AG04450 (cell line): Measurements from ENCODE around the gene ZKSCAN2. TPM values are rescaled to one million over a fixed set of nuclear protein-coding genes. Genes with fewer than 3 reads are reported as not detected.

Experiments
- CTCF ChIA-PET: fragments of 300-600, 350-600 bp; formaldehyde crosslinking; extraction: SDS; loops from one replicate; lab custom pipeline; 2022; ENCODE audit warnings: antibody characterized with exemption, inconsistent platforms; lab: Charles Lee
- POLR2A ChIA-PET: fragments of 350-600 bp; formaldehyde crosslinking; extraction: SDS; loops from one replicate; lab custom pipeline; 2021; ENCODE audit warnings: antibody characterized with exemption, inconsistent platforms; lab: Yijun Ruan, JAX
- DNase-seq: peaks from one replicate; pipeline ENCODE4 v3.0.0-alpha.2; 2011; ENCODE audit warnings: low read depth, low spot score
- H3K27ac ChIP-seq: one replicate; pipeline ENCODE4 v1.5.1; 2012; ENCODE audit warnings: low read depth, low read length, control low read depth
- H3K27me3 ChIP-seq: one replicate; pipeline ENCODE4 v1.6.0; 2012; ENCODE audit warnings: low read length; ENCODE audit not compliant: control insufficient read depth, insufficient read depth
- H3K4me3 ChIP-seq: 2 replicates; pipeline ENCODE4 v1.5.1; 2011; ENCODE audit warnings: mild to moderate bottlenecking, low read depth, low read length, control low read depth
- H3K9me3 ChIP-seq: 2 replicates; pipeline ENCODE4 v1.5.1; 2012; ENCODE audit warnings: low read length; ENCODE audit not compliant: control insufficient read depth, insufficient read depth
- CTCF ChIP-seq: IDR thresholded peaks from 2 replicates; pipeline ENCODE4 v1.5.1; 2011; ENCODE audit warnings: low read depth, low read length, control low read depth, inconsistent platforms
- polyA plus RNA-seq: library from polyadenylated mRNA; depleted of rRNA; stranded (reverse); fragments of >200 nt; gene quantifications from 2 replicates; pipeline ENCODE4 v1.2.3, GENCODE V29; 2011

Gene ZKSCAN2
- polyA plus RNA-seq, 1 experiment, result 3.0 TPM

- no peak for TF ChIP-seq CTCF
- ChIA-PET POLR2A (interaction anchor here (0.6 kb wide), 1 partner anchor 20 kb away, joined by 4 read pairs; no protein-coding TSS in a partner anchor), CTCF (interaction anchor here (5.6 kb wide), 1 partner anchor 12 kb away, joined by 62 read pairs; no protein-coding TSS in a partner anchor)
- H3K4me3 ChIP-seq, result no peak overlapping the region
- H3K27me3 ChIP-seq, result peaks cover 2% of the 10 kb centered on the region
- H3K9me3 ChIP-seq, result no peaks in the 10 kb centered on the region
- DNase-seq, result no peak
- H3K27ac ChIP-seq, result no peak overlapping the region
These were observed 21.7 kb downstream of the ZKSCAN2 start for GRCh38 chr16:25235991-25236390.

- H3K27me3 ChIP-seq, result peaks cover 4% of the 10 kb centered on the region
- TF ChIP-seq CTCF, result no peak
- H3K4me3 ChIP-seq, result no peak overlapping the region
- DNase-seq, result no peak
- POLR2A ChIA-PET, result no interaction called here
- H3K9me3 ChIP-seq, result no peaks in the 10 kb centered on the region
- no peak overlapping the region for H3K27ac ChIP-seq
- CTCF ChIA-PET, result interaction anchor here (1.4 kb wide), 1 partner anchor 10 kb away, joined by 3 read pairs; no protein-coding TSS in a partner anchor
These were observed 29.3 kb downstream of the ZKSCAN2 start for GRCh38 chr16:25228372-25228771.

- Histone ChIP-seq H3K9me3 (no peaks in the 10 kb centered on the region), H3K27ac (no peak overlapping the region), H3K27me3 (peaks cover 10% of the 10 kb centered on the region), H3K4me3 (no peak overlapping the region)
- DNase-seq, result no peak
- POLR2A ChIA-PET, result no interaction called here
- CTCF ChIA-PET, result interaction anchor here (0.6 to 5.6 kb wide), 57 partner anchors 9 to 1885 kb away, joined by 3 to 62 read pairs (median 6); partner anchors contain the start of genes AQP8 and RBBP6
- no peak for TF ChIP-seq CTCF
These were observed 32.8 kb downstream of the ZKSCAN2 start for GRCh38 chr16:25224731-25225319.

DNA sequence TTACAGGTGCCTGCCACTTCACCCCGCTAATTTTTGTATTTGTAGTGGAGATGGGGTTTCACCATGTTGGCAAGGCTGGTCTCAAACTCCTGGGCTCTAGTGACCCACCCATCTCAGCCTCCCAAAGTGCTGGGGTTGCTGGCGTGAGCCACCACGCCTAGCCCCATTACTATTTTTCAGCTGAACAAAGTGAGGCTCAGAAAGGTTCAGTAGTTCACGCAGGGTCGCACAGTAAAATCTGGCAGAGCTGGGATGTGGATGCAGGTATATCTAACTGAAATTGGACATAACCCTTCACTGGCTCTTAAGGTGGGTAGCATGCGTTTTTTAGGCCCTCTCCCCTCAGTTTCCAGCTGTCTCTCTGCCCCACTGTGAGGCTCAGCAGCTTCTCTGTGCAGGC, 33.7 kb downstream of the ZKSCAN2 start:
- no peak for DNase-seq
- TF ChIP-seq CTCF, result no peak
- peaks cover 11% of the 10 kb centered on the region for H3K27me3 ChIP-seq
- ChIA-PET POLR2A (no interaction called here), CTCF (interaction anchor here (0.6 to 5.6 kb wide), 10 partner anchors 11 to 607 kb away, joined by 3 to 62 read pairs (median 11); no protein-coding TSS in a partner anchor)
- H3K4me3 ChIP-seq, result no peak overlapping the region
- H3K9me3 ChIP-seq, result no peaks in the 10 kb centered on the region
- no peak overlapping the region for H3K27ac ChIP-seq

DNA sequence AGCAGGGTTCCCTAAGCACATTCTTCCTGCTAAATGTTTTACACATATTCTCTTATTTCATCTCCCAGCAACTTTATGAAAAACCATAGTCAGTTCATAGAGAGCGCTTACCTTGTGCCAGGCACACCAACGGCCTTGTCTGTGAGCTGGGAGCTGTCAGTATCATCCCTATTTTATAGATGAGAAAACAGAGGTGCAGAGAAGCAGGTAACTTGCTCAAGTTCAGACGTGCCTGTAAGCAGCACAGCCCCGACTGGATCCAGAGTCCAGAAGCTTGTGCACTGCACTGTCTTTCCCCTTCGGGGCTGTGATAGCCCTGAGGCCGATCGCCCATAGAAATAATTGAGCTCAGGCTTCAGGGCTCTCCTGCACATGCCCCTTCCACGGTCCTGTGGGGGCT, 34.7 kb downstream of the ZKSCAN2 start:
- Histone ChIP-seq H3K27ac (no peak overlapping the region), H3K27me3 (peaks cover 10% of the 10 kb centered on the region), H3K9me3 (no peaks in the 10 kb centered on the region), H3K4me3 (no peak overlapping the region)
- ChIA-PET POLR2A (no interaction called here), CTCF (interaction anchor here (0.6 to 5.6 kb wide), 6 partner anchors 12 to 168 kb away, joined by 3 to 62 read pairs (median 3); no protein-coding TSS in a partner anchor)
- DNase-seq, result no peak
- TF ChIP-seq CTCF, result no peak
